Endodermal cell (in vitro differentiated cells): Measurements from ENCODE around the gene SEZ6L. TPM values are rescaled to one million over a fixed set of nuclear protein-coding genes. Genes with fewer than 3 reads are reported as not detected.

Experiments used
- DNase-seq: peaks from one replicate; pipeline ENCODE4 v3.0.0-alpha.2; 2017
- H3K27ac ChIP-seq: 2 replicates; pipeline ENCODE4 v1.5.1; 2013; ENCODE audit warnings: mild to moderate bottlenecking, low read depth, low read length, moderate library complexity
- H3K27me3 ChIP-seq: 2 replicates; pipeline ENCODE4 v1.6.1; 2013; ENCODE audit warnings: mild to moderate bottlenecking, low read length, moderate library complexity; ENCODE audit not compliant: insufficient read depth, control insufficient read depth, poor library complexity, severe bottlenecking
- H3K36me3 ChIP-seq: 2 replicates; pipeline ENCODE4 v1.7.0; 2013; ENCODE audit warnings: mild to moderate bottlenecking, low read length, moderate library complexity; ENCODE audit not compliant: control insufficient read depth, insufficient read depth
- H3K4me1 ChIP-seq: one replicate; pipeline ENCODE4 v1.7.0; 2013; ENCODE audit warnings: low read length; ENCODE audit not compliant: control insufficient read depth, insufficient read depth
- H3K4me3 ChIP-seq: 2 replicates; pipeline ENCODE4 v1.5.1; 2013; ENCODE audit warnings: mild to moderate bottlenecking, low read length, moderate library complexity
- H3K9ac ChIP-seq: 2 replicates; pipeline ENCODE4 v1.6.1; 2013; ENCODE audit warnings: mild to moderate bottlenecking, low read length, moderate library complexity; ENCODE audit not compliant: poor library complexity, severe bottlenecking; ENCODE audit errors: extremely low read depth
- H3K9me3 ChIP-seq: 2 replicates; pipeline ENCODE4 v1.6.1; 2013; ENCODE audit warnings: mild to moderate bottlenecking, low read length, moderate library complexity; ENCODE audit not compliant: control insufficient read depth
- H3K27ac Mint-ChIP-seq: 2 replicates; pipeline ENCODE4 v1.8.0; 2020; ENCODE audit warnings: mixed read lengths
- H3K27me3 Mint-ChIP-seq: 2 replicates; pipeline ENCODE4 v1.8.0; 2021; ENCODE audit warnings: mild to moderate bottlenecking, mixed read lengths; ENCODE audit not compliant: insufficient read depth
- H3K36me3 Mint-ChIP-seq: 2 replicates; pipeline ENCODE4 v1.8.0; 2020; ENCODE audit warnings: low read depth, mixed read lengths
- H3K4me1 Mint-ChIP-seq: 2 replicates; pipeline ENCODE4 v1.8.0; 2020; ENCODE audit warnings: mixed read lengths
- H3K4me3 Mint-ChIP-seq: 2 replicates; pipeline ENCODE4 v1.8.0; 2020; ENCODE audit warnings: mild to moderate bottlenecking, moderate library complexity, mixed read lengths
- H3K9me3 Mint-ChIP-seq: 2 replicates; pipeline ENCODE4 v1.8.0; 2020; ENCODE audit warnings: mild to moderate bottlenecking, mixed read lengths
- WGBS, 2 experiments: methylation state at CpG; one replicate each; pipeline versions ENCODE4 v1.1.5 to v1.1.7; 2013; ENCODE audit warnings: missing lambda C conversion rate in 2 of 2, mixed read lengths in 1 of 2; ENCODE audit not compliant: insufficient coverage in 1 of 2, insufficient read length in 1 of 2; 5-methylcytosine and 5-hydroxymethylcytosine counted together
- long read RNA-seq, 4 experiments: library from polyadenylated mRNA in 2 of 4; library from RNA in 1 of 4; library from capped mRNA in 1 of 4; stranded (forward) in 3 of 4; unstranded in 1 of 4; transcript quantifications; one replicate each; pipeline ENCODE4 v2.0.0, GENCODE V29; 2020 to 2021; ENCODE audit warnings: inconsistent platforms in 1 of 4
- polyA plus RNA-seq, 2 experiments: library from polyadenylated mRNA; stranded (reverse); fragments of 50-300 nt; gene quantifications; one replicate each; pipeline ENCODE4 v1.2.3, GENCODE V29; 2013
- total RNA-seq, 2 donors: library from RNA; stranded (reverse); fragmentation: NEBNext Ultra II Directional in 1 of 2; extraction: Animal tissue kit (Norgen Biotek cat#: 25700) in 1 of 2; gene quantifications; 2 replicates in 1 of 2; 3 replicates in 1 of 2; pipeline ENCODE4 v1.2.1, GENCODE V29; 2021
- TF ChIP-seq, protein P1 (sequence below): fragments of 200-600 bp; sonication (generic); conservative IDR thresholded peaks from 2 replicates; pipeline ENCODE4 v1.5.0; 2021; ENCODE audit warnings: antibody characterized with exemption, mild to moderate bottlenecking

Gene SEZ6L
- 10 to 100 TPM; 32.1 to 39.4 TPM for total RNA-seq
- 12.1 TPM for polyA plus RNA-seq (2013, experiment 1 of 2)
- polyA plus RNA-seq (2013, experiment 2 of 2), result 12.8 TPM
- long read RNA-seq, experiment 1, full-length matches to known transcripts, result 1 of 21 reads
- long read RNA-seq, experiment 1, partial matches to known transcripts, result 6 of 21 reads
- long read RNA-seq, experiment 1, other reads (novel, unspliced or antisense), result 14 of 21 reads
- long read RNA-seq, experiment 2, transcript SEZ6L-202 (15 exons, 2,898 nt), result minor isoform, 5 of 42 reads
- long read RNA-seq, experiment 2, transcript SEZ6L-201 (17 exons, 3,248 nt), result major isoform, 8 of 42 reads
- long read RNA-seq, experiment 2, partial matches to known transcripts, result 12 of 42 reads
- long read RNA-seq, experiment 2, other reads (novel, unspliced or antisense), result 12 of 42 reads
- long read RNA-seq, experiment 3, partial matches to known transcripts, result 32 of 52 reads
- long read RNA-seq, experiment 3, other reads (novel, unspliced or antisense), result 14 of 52 reads
- long read RNA-seq, experiment 4, partial matches to known transcripts, result 1 of 3 reads
- long read RNA-seq, experiment 4, other reads (novel, unspliced or antisense), result 2 of 3 reads

DNA sequence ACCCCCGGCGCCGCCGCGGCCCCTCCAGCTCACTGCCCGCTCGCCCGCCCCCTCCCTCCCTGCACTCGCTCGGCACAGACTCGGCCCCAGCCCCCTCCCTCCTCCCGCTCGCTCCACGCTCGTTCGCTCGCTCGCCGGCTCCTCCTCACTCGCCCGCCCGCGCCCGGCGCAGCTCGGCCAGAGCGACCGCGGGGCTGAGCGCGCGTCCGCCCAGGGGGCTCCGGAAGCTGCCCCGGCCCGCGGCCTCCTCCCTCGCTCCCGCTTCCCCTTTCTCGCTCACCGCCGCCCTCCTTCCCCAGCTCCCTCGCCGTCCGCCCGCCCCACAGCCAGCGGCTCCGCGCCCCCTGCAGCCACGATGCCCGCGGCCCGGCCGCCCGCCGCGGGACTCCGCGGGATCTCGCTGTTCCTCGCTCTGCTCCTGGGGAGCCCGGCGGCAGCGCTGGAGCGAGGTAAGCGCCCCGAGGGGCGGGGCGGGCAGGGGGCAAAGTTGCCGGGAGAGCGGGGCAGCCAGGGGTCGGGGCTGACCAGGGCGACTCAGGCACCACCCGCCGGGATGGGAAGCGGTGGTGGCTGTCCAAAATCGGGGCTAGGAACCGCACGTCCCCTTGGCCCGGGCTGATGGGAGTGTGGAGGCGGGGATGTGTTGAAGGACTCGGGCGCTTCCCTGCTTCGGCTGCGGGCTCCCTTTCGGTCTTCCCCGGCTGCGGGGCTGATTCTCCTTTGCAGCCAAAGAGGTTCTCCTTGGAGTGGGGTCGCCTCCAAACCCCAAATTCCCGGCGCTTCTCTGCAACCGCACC lies at the start of gene SEZ6L:
TSS of gene SEZ6L (plus strand) at position 148 of the 797 bp plus-strand sequence. CDS start at position 356, 208 bp downstream.
- Histone ChIP-seq H3K4me1 (peaks cover 4% of the 10 kb centered on the region), H3K9me3 (no peaks in the 10 kb centered on the region), H3K27ac (no peak within 1 kb of the TSS), H3K36me3 (no peaks in the 10 kb centered on the region), H3K4me3 (peak within 1 kb of the TSS; percentile 73), H3K27me3 (peaks cover 33% of the 10 kb centered on the region), H3K9ac (no peak within 1 kb of the TSS)
- Mint-ChIP-seq H3K27me3 (peaks cover 54% of the 10 kb centered on the region), H3K9me3 (no peaks in the 10 kb centered on the region), H3K36me3 (peaks cover 2% of the 10 kb centered on the region), H3K4me1 (peaks cover 24% of the 10 kb centered on the region), H3K27ac (no peak within 1 kb of the TSS), H3K4me3 (peak within 1 kb of the TSS; percentile 71)
- peak; percentile 79 for DNase-seq
- TF ChIP-seq, protein P1, sequence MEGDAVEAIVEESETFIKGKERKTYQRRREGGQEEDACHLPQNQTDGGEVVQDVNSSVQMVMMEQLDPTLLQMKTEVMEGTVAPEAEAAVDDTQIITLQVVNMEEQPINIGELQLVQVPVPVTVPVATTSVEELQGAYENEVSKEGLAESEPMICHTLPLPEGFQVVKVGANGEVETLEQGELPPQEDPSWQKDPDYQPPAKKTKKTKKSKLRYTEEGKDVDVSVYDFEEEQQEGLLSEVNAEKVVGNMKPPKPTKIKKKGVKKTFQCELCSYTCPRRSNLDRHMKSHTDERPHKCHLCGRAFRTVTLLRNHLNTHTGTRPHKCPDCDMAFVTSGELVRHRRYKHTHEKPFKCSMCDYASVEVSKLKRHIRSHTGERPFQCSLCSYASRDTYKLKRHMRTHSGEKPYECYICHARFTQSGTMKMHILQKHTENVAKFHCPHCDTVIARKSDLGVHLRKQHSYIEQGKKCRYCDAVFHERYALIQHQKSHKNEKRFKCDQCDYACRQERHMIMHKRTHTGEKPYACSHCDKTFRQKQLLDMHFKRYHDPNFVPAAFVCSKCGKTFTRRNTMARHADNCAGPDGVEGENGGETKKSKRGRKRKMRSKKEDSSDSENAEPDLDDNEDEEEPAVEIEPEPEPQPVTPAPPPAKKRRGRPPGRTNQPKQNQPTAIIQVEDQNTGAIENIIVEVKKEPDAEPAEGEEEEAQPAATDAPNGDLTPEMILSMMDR, result peak; percentile 9
- WGBS, 2 experiments, result 0% methylated on average over 28 to 92 of the region's 92 CpGs

DNA sequence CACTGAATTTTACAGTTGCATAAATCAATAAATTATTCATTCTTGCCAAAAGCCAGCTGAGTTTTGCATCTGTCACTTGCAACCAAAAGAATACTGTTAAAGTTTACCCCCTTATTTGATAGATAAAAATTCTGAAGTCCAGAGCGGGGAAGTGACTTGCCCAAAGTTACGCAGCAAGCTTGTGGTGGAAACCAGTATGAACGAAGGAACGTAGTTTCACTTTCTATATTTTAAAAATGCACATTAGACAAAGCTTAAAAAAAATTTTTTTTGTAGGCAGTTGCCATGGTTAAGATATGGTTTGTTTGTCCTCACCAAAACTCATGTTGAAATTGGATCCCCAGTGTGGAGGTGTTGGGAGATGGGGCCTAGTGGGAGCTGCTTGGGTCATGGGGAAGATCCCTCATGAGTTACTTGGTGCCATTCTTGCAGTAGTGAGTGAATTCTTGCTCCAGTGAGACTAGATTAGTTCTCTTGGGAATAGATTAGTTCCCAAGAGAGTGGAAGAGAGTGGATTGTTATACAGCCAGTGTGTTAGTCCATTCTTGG lies 46.3 kb upstream of the SEZ6L start:
- no peak for DNase-seq
- Mint-ChIP-seq H3K9me3 (peaks cover 3% of the 10 kb centered on the region), H3K27ac (no peak overlapping the region), H3K36me3 (no peaks in the 10 kb centered on the region), H3K27me3 (peaks cover 2% of the 10 kb centered on the region), H3K4me1 (peaks cover 10% of the 10 kb centered on the region), H3K4me3 (no peak overlapping the region)
- H3K4me1 ChIP-seq, result no peaks in the 10 kb centered on the region
- WGBS, 2 experiments, result 67 to 89% methylated on average over 1 to 4 of the region's 4 CpGs
- H3K9ac ChIP-seq, result no peak overlapping the region
- no peaks in the 10 kb centered on the region for H3K9me3 ChIP-seq
- no peak overlapping the region for H3K27ac ChIP-seq
- H3K36me3 ChIP-seq, result no peaks in the 10 kb centered on the region
- TF ChIP-seq, protein P1, result no peak
- no peak overlapping the region for H3K4me3 ChIP-seq
- H3K27me3 ChIP-seq, result no peaks in the 10 kb centered on the region

DNA sequence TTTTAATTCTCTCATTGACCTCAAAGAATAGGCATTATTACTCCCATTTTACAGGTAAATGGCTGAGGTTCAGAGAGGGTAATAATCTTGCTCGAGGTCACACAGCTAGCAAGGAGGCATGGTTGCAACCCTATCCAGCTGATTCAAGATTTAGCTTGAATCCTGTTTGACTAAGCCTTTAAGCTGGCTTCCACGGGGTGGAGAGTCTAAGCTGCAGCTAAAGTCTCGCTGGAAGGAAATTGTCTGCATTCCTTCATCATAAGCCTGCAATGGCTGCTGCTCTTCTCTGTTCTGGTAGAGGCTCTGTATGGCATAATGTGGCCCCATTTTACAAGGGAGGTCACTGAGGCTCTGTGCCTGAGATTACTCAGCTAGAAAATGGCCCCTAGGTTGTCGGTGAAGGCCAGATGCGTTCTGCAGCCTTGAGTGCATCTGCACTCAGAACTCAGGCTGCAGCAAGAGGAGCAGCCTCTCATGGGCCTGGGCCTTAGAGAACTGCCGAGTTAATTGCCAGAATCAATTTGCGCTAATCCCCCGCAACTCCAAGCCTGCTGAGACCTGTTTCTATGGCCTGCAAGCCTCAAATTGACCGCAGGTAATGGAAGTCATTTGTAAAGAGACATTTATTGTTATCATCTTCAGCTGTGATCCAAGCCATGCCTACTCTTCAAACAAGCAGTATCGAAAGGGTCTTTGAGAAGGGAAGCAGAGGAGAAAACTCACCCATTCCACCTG lies 44.1 kb upstream of the SEZ6L start:
- Histone ChIP-seq H3K27ac (no peak overlapping the region), H3K27me3 (no peaks in the 10 kb centered on the region), H3K36me3 (no peaks in the 10 kb centered on the region), H3K9ac (no peak overlapping the region), H3K4me3 (no peak overlapping the region), H3K4me1 (no peaks in the 10 kb centered on the region), H3K9me3 (no peaks in the 10 kb centered on the region)
- Mint-ChIP-seq H3K4me1 (peaks cover 17% of the 10 kb centered on the region), H3K36me3 (no peaks in the 10 kb centered on the region), H3K27me3 (no peaks in the 10 kb centered on the region), H3K4me3 (no peak overlapping the region), H3K27ac (no peak overlapping the region), H3K9me3 (peaks cover 3% of the 10 kb centered on the region)
- WGBS, 2 experiments, result 81 to 86% methylated on average over 9 to 10 of the region's 10 CpGs
- DNase-seq, result no peak
- TF ChIP-seq, protein P1, result no peak
